Measurements from ENCODE around the gene NT5C.

The NT5C gene

DNA sequence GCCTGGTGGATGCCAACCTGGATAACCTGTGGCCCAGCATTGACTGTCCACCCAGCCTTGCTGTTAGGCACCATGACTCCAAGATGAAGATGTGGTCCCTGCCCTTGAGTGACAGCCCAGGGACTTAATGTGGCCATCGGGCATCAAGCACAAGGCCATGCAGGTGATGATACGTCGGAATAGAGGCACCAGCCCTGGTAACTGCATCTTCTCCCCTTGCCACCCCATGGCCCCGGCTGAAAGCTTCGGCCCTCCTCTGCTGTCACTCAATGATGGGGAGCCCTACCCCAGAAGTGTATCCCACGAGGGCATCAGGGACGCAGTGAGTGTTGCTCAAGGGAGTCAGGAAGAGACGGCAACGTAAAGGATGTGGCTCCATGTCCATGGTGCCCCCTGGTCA, 2.0 kb downstream of the NT5C start:
- TF ChIP-seq GATA3 (IDR thresholded peaks at IDR 0.05; ENCODE audit: low read depth, low read length) (no peak), GATA2 (IDR thresholded peaks at IDR 0.05; ENCODE audit: low read depth, low read length) (no peak)

DNA sequence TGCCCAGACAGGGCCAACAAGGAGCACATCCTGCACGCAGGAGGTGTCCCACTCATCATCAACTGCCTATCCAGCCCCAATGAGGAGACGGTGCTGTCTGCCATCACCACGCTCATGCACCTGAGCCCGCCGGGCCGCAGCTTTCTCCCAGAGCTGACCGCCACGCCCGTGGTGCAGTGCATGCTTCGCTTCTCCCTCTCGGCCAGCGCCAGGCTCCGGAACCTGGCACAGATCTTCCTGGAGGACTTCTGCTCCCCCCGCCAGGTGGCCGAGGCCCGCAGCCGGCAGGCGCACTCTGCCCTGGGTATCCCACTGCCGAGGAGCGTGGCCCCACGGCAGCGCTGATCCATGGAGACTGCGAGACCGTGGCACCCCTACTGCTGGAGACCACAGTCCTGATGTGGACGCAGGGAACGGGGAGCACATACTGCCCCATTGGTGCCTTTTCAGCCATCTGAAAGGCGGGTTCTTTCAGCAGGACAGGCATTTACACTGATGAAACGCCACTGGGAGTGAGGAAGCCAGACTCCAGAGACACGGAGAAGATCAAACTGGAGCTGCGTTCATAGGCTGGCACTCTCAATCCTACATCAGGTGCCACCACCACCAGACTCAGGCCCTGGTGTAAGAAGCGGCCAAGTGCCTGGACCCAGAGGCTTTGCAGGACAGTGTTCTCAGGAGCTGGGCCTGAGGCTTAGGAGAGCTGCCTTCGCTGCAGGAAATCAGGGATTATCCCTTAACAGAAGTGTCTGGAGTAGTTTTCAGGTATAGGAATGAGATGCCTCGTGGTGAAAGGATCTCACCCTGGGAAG, 2.6 kb downstream of the NT5C start:
- TF ChIP-seq GATA3 (IDR thresholded peaks at IDR 0.05; ENCODE audit: low read depth, low read length): no peak
- no peak for TF ChIP-seq GATA2 (IDR thresholded peaks at IDR 0.05; ENCODE audit: low read depth, low read length)

DNA sequence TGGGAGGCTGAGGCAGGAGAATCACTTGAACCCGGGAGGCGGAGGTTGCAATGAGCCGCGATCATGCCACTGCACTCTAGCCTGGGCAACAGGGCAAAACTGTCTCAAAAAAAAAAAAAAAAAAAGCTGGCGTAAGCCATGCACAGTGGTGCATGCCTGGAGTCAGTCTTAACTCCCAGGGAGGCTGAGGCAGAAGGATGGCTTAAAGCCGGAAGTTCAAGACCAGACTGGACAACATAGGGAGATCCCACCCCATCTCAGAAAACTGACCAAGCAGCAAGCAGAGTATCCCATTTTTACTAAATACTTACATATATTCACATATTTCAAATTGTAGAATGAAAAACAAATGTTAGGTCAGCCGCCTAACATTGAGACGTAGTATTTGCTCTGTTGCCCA, 4.6 kb downstream of the NT5C start:
- no peak for TF ChIP-seq GATA3 (IDR thresholded peaks at IDR 0.05; ENCODE audit: low read depth, low read length)
- TF ChIP-seq GATA2 (IDR thresholded peaks at IDR 0.05; ENCODE audit: low read depth, low read length): no peak

DNA sequence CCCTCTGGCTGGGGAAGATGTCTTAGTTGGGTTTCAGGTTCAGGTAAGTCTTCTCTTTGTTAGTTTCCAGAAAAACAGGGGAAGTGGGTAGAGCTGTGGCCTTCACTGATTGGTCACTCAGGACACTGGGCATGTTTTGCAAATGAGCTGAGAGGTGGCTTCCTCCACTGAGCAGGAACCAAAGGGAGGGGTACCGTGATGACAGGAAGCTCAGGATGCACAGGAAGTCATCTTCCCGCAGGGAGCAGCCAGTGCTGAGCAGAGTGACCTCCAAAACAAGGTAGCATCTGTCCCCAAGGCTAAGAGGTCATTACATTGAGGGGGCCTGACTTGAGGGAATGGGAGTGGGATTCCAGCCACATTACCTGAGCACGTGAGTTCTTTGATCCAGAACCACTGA, 5.6 kb downstream of the NT5C start:
- TF ChIP-seq GATA3 (IDR thresholded peaks at IDR 0.05; ENCODE audit: low read depth, low read length) (no peak), GATA2 (IDR thresholded peaks at IDR 0.05; ENCODE audit: low read depth, low read length) (no peak)

- no peak for TF ChIP-seq GATA2 (IDR thresholded peaks at IDR 0.05; ENCODE audit: low read depth, low read length)
These were observed 6.8 kb downstream of the NT5C start for GRCh38 chr17:75124819-75125162.

- no peak for TF ChIP-seq GATA3 (IDR thresholded peaks at IDR 0.05; ENCODE audit: low read depth, low read length)
- no peak for TF ChIP-seq GATA2 (IDR thresholded peaks at IDR 0.05; ENCODE audit: low read depth, low read length)
These were observed 7.3 kb downstream of the NT5C start for GRCh38 chr17:75124041-75124818.

DNA sequence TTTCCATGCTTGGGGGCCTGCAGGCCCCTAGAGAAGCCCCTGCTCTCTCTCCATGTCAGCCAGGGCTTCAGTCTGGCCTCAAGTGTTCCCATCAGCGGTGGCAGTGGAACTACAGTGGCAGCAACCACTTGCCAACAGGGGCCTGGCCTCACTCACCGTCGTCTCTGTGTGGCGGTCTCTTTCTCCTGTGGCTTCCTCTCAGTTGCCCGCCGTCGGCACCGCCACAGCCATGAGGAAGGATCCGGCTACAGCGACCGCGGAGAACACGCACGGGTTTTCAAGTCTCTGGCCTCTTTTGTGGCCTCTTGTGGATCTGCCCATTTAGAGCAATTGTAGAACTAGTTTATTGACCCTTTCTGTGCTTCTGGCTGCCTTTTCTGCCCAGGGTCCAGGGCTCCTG, 13.2 kb downstream of the NT5C start:
- TF ChIP-seq GATA3 (IDR thresholded peaks at IDR 0.05; ENCODE audit: low read depth, low read length): no peak
- TF ChIP-seq GATA2 (IDR thresholded peaks at IDR 0.05; ENCODE audit: low read depth, low read length): no peak

GRCh38 chr17:75116737-75117136, 14.8 kb downstream of the NT5C start:
- no peak for TF ChIP-seq GATA2 (IDR thresholded peaks at IDR 0.05; ENCODE audit: low read depth, low read length)
- no peak for TF ChIP-seq GATA3 (IDR thresholded peaks at IDR 0.05; ENCODE audit: low read depth, low read length)

DNA sequence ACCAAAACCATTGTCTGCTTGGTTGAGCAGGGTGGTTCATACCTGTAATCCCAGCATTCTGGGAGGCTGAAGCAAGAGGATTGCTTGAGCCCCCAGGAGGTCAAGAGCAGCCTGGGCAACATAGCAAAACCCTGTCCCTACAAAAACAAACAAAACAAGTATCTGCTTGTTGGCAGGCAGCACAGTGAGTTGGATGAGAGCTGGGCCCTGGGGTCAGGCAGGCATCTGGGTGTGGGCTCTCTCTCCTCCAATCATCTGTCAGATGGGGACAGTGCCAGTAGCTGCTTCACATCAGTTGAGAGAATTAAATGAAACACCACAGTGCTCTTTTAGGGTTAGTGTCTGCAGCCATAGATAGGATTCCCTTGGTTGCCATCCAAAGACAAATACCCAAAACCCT, 16.0 kb downstream of the NT5C start:
- TF ChIP-seq GATA2 (IDR thresholded peaks at IDR 0.05; ENCODE audit: low read depth, low read length): no peak

- TF ChIP-seq GATA3 (IDR thresholded peaks at IDR 0.05; ENCODE audit: low read depth, low read length): no peak
- TF ChIP-seq GATA2 (IDR thresholded peaks at IDR 0.05; ENCODE audit: low read depth, low read length): no peak
These were observed 16.8 kb downstream of the NT5C start for GRCh38 chr17:75114552-75115314.

GRCh38 chr17:75113798-75114551, 17.6 kb downstream of the NT5C start:
- no peak for TF ChIP-seq GATA2 (IDR thresholded peaks at IDR 0.05; ENCODE audit: low read depth, low read length)
- no peak for TF ChIP-seq GATA3 (IDR thresholded peaks at IDR 0.05; ENCODE audit: low read depth, low read length)

- TF ChIP-seq GATA2 (IDR thresholded peaks at IDR 0.05; ENCODE audit: low read depth, low read length) (no peak), GATA3 (IDR thresholded peaks at IDR 0.05; ENCODE audit: low read depth, low read length) (no peak)
These were observed 19.7 kb downstream of the NT5C start for GRCh38 chr17:75111777-75112335.

GRCh38 chr17:75110234-75110937, 21.2 kb downstream of the NT5C start:
- TF ChIP-seq GATA3 (IDR thresholded peaks at IDR 0.05; ENCODE audit: low read depth, low read length) (no peak), GATA2 (IDR thresholded peaks at IDR 0.05; ENCODE audit: low read depth, low read length) (no peak)

All from SH-SY5Y (cell line).